Measurements from ENCODE around the gene AOAH.

The AOAH gene

GRCh38 chr7:36742911-36743775, 18.8 kb upstream of the AOAH start:
- TF ChIP-seq REST (IDR thresholded peaks at IDR 0.05; ENCODE audit: insufficient replicate concordance, low read depth) (no peak), SPI1 (IDR thresholded peaks at IDR 0.05; ENCODE audit: borderline replicate concordance, low read depth) (peak; percentile 94), CTCF (IDR thresholded peaks at IDR 0.05; ENCODE audit: insufficient read depth, low read length) (no peak), POLR2AphosphoS5 (IDR thresholded peaks at IDR 0.05; ENCODE audit: low read depth) (0 out of 2 replicates have a peak, but pooled peaks have one; percentile 19), GABPA (IDR thresholded peaks at IDR 0.05; ENCODE audit: low read depth) (no peak)
- no peak overlapping the region for H3K27ac ChIP-seq (replicated peaks)
- no peaks in the 10 kb centered on the region for H3K27me3 ChIP-seq (ENCODE audit: insufficient read depth, poor library complexity, severe bottlenecking)
- no peak overlapping the region for H3K4me3 ChIP-seq (replicated peaks; ENCODE audit: insufficient read depth, low read length)
- peak; percentile 74 to 91 for DNase-seq (ENCODE audit: low read depth in 1 of 2, low spot score in 1 of 2)

DNA sequence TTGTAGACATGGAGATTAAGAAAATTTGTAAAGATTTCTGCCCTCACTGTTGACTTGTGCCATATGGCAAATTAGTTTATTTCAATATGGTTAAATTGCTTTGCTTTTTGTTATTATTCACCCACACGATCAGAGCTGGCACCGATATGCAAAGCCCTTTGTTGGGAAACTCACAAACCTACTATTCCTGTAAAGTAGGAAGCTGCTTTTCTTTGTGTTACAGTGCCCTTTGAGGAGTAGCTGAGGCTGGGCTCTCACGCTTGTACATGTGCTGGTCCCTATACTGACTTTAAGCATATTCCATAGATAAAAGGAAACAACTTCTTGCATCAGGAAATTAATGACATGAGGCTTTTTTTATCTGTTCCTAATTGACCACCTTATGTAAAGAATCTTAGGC, 17.6 kb upstream of the AOAH start:
- Histone ChIP-seq H3K4me3 (replicated peaks; ENCODE audit: insufficient read depth, low read length) (no peak overlapping the region), H3K27me3 (ENCODE audit: insufficient read depth, poor library complexity, severe bottlenecking) (no peaks in the 10 kb centered on the region), H3K27ac (replicated peaks) (no peak overlapping the region)
- no peak for DNase-seq (ENCODE audit: low read depth in 1 of 2, low spot score in 1 of 2)
- TF ChIP-seq GABPA (IDR thresholded peaks at IDR 0.05; ENCODE audit: low read depth) (no peak), REST (IDR thresholded peaks at IDR 0.05; ENCODE audit: insufficient replicate concordance, low read depth) (no peak), POLR2AphosphoS5 (IDR thresholded peaks at IDR 0.05; ENCODE audit: low read depth) (no peak), CTCF (IDR thresholded peaks at IDR 0.05; ENCODE audit: insufficient read depth, low read length) (no peak), SPI1 (IDR thresholded peaks at IDR 0.05; ENCODE audit: borderline replicate concordance, low read depth) (no peak)

- no peak overlapping the region for H3K27ac ChIP-seq (replicated peaks)
- H3K27me3 ChIP-seq (ENCODE audit: insufficient read depth, poor library complexity, severe bottlenecking) = no peaks in the 10 kb centered on the region
- DNase-seq (ENCODE audit: low read depth in 1 of 2, low spot score in 1 of 2) = no peak
- TF ChIP-seq REST (IDR thresholded peaks at IDR 0.05; ENCODE audit: insufficient replicate concordance, low read depth) = no peak
- TF ChIP-seq CTCF (IDR thresholded peaks at IDR 0.05; ENCODE audit: insufficient read depth, low read length) = no peak
- no peak overlapping the region for H3K4me3 ChIP-seq (replicated peaks; ENCODE audit: insufficient read depth, low read length)
Measured at GRCh38 chr7:36739351-36739750, 15.1 kb upstream of the AOAH start.
